Peyer's patch (tissue), 4 donors: ENCODE measurements around the gene GABBR2.

Experiments
- CTCF ChIP-seq, 6 experiments: fragments of 450-650 bp in 4 of 6; fragments of 200-600 bp in 2 of 6; sonication (generic) in 1 of 6; IDR thresholded peaks; one replicate each; pipeline ENCODE4 v1.5.1; 2017 to 2019; ENCODE audit warnings: antibody characterized with exemption in 6 of 6, mild to moderate bottlenecking in 3 of 6, moderate library complexity in 1 of 6
- POLR2A ChIP-seq, 2 donors: fragments of 450-650 bp; IDR thresholded peaks; one replicate each; pipeline ENCODE4 v1.5.1; 2017; ENCODE audit warnings: antibody characterized with exemption in 2 of 2, mild to moderate bottlenecking in 2 of 2, moderate library complexity in 2 of 2

DNA sequence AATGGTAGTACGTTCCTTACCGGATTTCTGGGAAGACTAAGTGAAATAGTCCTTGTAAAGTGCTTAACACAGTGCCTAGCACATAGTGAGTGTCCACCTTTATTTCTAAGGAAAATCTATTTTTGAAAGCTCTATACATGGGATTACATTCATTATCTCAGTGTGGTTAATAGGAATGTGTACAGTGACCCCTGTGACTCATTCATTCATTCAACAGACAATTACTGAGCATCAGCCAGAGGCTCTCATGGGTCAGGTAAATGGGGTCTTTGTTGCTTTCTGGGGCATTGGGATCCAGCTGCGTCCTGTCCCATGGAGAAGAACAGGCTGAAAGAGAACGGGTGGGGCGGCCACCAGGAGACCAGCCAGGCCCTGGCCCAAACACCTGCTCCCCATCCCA is 227.1 kb downstream of the GABBR2 start:
- TF ChIP-seq CTCF (IDR thresholded peaks at IDR 0.05), result no peak
- no peak for TF ChIP-seq POLR2A (IDR thresholded peaks at IDR 0.05)
